GM18519 (cell line): Measurements from ENCODE around the gene TEX55.
"Not testable (repeated sequence)": the region's sequence is repeated elsewhere in the genome, so short reads cannot be mapped to it uniquely, and the experiment has no call there.

Experiments used
- ATAC-seq: cut with Tn5 transposase; IDR thresholded peaks from one replicate; pipeline ENCODE4 v1.9.1; 2021; ENCODE audit warnings: mild to moderate bottlenecking, moderate library complexity; ENCODE audit not compliant: unreplicated experiment, low FRiP score

Gene TEX55

GRCh38 chr3:119157971-119158370 is 12.0 kb downstream of the TEX55 start:
- ATAC-seq: no peak

GRCh38 chr3:119160361-119160760 is 14.4 kb downstream of the TEX55 start:
- no peak for ATAC-seq

DNA sequence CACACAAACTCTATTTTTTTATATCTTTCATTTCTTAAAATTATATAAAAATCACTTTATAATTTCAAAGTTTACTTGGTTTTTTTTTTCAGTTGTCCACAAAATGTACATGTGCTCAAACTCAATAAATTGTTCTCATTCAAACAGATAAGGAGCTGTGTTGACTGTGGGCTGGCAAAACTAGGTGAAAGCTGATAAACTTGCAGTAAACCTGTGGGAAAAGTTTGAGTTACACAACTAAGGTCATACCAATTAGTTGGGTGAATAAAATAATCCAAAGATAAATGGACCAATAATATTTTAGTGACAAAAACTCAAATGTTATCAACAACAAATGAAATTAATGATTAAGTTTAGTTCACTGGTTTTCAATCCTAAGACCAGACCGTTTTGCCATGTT is 14.8 kb downstream of the TEX55 start:
- no peak for ATAC-seq

DNA sequence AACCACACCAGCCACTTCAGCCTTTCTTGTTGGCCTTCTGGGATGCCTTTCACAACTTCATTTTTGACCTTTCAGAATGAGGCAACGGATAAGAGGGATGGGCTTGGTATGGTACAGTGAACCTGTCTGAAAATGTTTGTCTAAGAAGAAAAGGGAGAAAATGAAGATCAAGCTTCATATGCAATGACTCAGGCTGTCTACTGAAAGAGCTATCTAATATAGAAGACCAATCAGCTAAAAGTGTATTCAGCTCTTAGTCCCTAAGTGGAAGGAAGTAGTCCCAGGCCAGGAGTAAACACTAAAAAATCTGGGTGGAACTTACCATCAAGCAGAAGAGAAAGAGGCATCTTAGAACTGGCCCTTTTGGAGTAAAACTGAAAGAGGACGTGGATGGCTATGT is 15.3 kb downstream of the TEX55 start:
- ATAC-seq: no peak

DNA sequence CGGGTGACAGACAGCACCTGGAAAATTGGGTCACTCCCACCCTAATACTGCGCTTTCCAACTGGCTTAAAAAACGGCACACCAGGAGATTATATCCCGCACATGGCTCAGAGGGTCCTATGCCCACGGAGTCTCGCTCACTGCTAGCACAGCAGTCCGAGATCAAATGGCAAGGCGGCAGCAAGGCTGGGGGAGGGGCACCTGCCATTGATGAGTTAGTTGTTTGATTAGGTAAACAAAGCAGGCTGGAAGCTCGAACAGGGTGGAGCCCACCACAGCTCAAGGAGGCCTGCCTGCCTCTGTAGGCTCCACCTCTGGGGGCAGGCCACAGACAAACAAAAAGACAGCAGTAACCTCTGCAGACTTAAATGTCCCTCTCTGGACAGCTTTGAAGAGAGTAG is 18.8 kb downstream of the TEX55 start:
- not testable (repeated sequence) for ATAC-seq

DNA sequence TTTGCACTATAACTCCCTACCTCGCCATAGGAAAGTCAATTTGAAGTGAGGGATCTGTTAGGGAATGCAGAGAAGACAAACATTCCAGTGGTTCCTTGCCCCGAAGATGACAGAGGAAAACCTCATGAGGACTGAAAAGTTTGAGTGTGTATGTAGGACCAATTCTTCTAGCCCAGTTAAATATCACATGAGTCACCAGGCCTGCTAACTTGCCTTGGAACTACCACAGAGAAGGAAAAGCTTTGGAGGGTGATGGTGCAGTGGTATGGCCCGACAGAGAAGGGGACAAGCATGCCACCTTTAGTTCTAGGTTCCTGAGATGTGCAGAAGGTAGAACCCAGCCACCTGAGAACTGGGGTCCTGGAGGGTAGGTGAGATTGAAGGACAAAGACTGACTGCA is 24.9 kb downstream of the TEX55 start:
- ATAC-seq: no peak

- no peak for ATAC-seq
These were observed 27.4 kb downstream of the TEX55 start, which contains the start of gene UPK1B for GRCh38 chr3:119173325-119173724. Gene UPK1B, plus strand, starts transcription at chr3:119173598. Its CDS starts 13,144 bp downstream, at chr3:119186742.

- no peak for ATAC-seq
These were observed 30.1 kb downstream of the TEX55 start for GRCh38 chr3:119175872-119176756.

DNA sequence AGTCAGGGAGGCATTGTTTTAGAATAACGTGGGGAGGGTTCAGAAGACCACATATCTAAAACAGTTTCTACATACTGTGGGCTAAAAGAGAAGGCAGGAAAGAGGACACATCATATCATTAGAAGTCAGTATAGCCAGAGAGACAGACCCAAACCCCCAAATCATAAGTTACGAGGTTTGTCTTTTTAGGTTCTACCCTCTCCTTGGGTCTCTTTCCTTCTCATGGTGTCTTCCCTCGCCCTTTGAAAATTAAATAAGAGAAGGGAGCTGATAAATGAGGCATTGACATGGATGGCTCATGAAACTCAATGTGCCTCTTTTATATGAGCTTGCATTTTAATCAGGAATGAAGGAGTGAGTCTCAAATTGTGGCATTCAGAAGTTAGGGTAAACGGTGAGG is 30.8 kb downstream of the TEX55 start:
- no peak for ATAC-seq

DNA sequence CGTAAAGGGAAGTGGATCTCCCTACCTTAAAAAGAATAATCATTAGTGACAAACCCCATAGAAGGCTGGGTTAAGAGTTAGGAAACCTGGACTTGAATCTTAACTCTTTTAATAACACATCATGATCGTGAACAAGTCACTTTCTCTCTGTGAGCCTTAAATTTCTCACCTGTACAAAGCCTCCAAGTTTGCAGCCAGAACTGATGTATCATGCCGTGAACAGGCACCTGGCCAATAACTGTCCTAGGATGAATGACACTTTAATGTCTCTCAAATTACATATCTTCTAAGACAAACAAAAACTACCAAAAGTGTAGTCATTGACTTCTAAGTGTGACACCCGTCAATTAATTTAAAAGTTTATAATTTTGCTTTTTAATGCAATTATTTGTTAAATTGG is 31.4 kb downstream of the TEX55 start:
- no peak for ATAC-seq

- ATAC-seq: no peak
These were observed 35.8 kb downstream of the TEX55 start for GRCh38 chr3:119181765-119182164.

DNA sequence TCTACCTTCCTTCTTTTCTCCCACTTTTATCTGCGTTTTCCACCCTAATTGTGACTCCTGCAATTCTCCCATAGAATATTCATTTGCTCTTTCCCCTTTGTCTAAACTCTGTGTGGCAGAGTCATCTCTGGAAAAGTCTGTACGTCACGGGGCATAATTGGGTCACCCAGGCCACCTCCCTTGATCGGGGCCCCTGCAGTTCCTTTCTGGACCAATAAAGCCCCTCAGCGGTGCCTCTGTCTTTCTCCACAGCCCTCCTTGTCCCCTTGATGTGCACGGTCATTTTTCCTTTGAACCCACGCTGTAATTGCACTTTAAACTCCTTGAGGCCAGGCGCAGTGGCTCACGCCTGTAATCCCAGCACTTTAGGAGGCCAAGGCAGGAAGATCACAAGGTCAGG is 38.1 kb downstream of the TEX55 start:
- no peak for ATAC-seq

DNA sequence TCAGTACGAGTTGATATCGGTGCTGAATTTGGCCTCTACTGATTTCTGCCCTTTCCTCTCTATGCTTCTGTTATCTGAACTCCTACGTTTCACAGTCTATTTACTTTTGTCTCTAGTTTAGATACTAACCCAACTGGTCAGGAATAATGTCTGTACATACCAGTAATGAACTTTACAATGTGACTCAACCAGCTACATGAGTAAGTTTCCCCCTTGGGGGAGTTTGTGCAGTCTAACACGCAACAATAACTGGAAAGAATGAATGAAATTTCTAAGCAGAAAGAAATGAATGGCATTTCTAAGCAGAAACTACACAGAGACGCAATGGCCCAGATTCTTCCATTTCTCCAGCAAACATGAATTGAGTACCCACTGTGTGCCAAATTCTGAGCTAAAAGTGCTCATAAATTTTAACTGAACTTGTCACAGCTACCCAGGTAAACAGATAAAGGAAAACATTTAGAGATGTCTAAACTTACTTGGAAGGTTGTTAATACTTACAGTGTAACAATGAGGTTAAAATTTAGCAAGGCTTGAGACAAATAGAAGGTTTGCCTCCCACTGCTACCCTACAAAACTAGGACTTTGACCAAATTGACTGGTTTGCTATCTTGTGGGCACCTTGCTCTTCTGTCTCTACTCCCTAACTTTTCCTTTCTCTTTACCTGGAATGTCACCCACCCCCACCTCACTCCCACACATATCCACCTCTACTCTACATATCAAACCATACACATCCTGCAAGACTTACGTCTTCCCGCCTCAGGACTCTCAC is 39.0 kb downstream of the TEX55 start:
- no peak for ATAC-seq

GRCh38 chr3:119187266-119187665 is 41.3 kb downstream of the TEX55 start:
- no peak for ATAC-seq

- ATAC-seq: no peak
These were observed 45.8 kb downstream of the TEX55 start for GRCh38 chr3:119191800-119192199.

- ATAC-seq: no peak
These were observed 48.5 kb downstream of the TEX55 start for GRCh38 chr3:119194237-119195150.

DNA sequence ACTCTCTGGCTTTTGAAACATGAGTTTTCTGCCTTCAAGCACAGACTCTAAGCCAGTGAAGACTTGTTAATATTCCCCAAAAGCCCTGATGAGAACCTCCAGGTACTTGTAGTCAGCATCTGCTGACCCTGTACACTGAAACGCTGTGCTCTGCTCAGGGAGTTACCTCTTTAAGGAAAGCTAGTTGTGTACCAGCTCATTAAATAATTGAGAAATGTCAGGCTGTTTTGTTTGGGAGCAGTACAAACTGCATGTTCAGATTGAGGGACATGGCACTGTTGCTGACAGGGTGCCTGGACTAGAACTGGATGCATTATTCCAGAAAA is 49.1 kb downstream of the TEX55 start:
- no peak for ATAC-seq

- no peak for ATAC-seq
These were observed 49.9 kb downstream of the TEX55 start for GRCh38 chr3:119195911-119196310.
